A549 treated with CpdA at 1 μM for 4 hours (cell line): ENCODE data around the gene NDST4. TPM values are rescaled to one million over a fixed set of nuclear protein-coding genes. Genes with fewer than 3 reads are reported as not detected.

ENCODE experiments used
- total RNA-seq: library from RNA; stranded (reverse); fragments of 200-300 nt; extraction: Qiagen RNA extraction; gene quantifications from 5 replicates; pipeline ENCODE4 v1.2.3, GENCODE V29; 2022; ENCODE audit warnings: low read depth

Gene NDST4
- total RNA-seq: not detected in 5 replicates

DNA sequence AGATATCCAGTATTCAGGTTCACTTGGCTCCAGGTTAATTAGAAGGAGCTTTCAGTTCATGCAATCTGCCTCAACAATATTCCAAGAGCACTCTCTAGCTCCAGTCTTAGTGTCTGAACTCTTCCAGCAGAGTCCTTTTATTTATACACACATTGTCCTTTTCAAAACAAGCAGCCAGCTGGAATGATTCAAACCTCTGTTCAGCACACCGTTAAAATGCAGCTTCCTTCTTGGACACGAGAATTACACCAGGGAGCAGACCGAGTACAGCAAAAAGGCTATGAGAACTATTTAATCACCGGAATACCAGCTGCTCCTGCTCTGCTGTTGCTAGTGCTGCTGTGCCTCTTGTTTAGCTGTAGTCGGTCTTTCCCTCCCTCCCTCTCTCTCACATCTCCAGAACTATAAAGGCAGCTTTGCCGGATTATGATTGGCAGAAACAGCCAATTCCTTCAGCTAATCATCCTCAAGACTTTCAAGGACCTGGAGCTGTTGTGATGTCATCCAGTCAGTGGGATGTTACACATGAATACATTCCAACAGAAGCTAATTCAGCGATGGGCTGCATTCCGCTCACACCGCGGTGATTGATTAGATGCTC lies at the start of gene NDST4:
Gene NDST4 (minus strand): TSS at position 115 of the 601 bp plus-strand sequence. CDS start 36,584 bp downstream, outside the sequence.

